GM11168 (cell line): Measurements from ENCODE around the gene EIF2S2.

Source experiments
- in situ Hi-C: fragments of 300-500 bp; cut with MboI; formaldehyde crosslinking; loops from one replicate; pipeline ENCODE4 v1.12.0; 2022; ENCODE audit warnings: low sequenced_read_pairs; ENCODE audit not compliant: unreplicated experiment

The EIF2S2 gene

GRCh38 chr20:34091637-34092200, 20.3 kb downstream of the EIF2S2 start:
- in situ Hi-C loops, result no loop called here

- in situ Hi-C loops, result no loop called here
Measured at GRCh38 chr20:34090645-34091044, 21.4 kb downstream of the EIF2S2 start.

GRCh38 chr20:34089655-34090345, 22.2 kb downstream of the EIF2S2 start:
- in situ Hi-C loops, result no loop called here

- in situ Hi-C loops, result no loop called here
Measured at GRCh38 chr20:34089175-34089479, 22.9 kb downstream of the EIF2S2 start.

GRCh38 chr20:34088305-34089174, 23.5 kb downstream of the EIF2S2 start:
- in situ Hi-C loops, result no loop called here

- in situ Hi-C loops, result no loop called here
Measured at GRCh38 chr20:34085544-34086040, 26.5 kb downstream of the EIF2S2 start.

- in situ Hi-C loops, result no loop called here
Measured at GRCh38 chr20:34084227-34084923, 27.7 kb downstream of the EIF2S2 start.

GRCh38 chr20:34083781-34084180, 28.3 kb downstream of the EIF2S2 start:
- in situ Hi-C loops, result no loop called here

- in situ Hi-C loops, result no loop called here
Measured at GRCh38 chr20:34083137-34083536, 28.9 kb downstream of the EIF2S2 start.

- in situ Hi-C loops, result no loop called here
Measured at GRCh38 chr20:34082232-34082887, 29.7 kb downstream of the EIF2S2 start.

- in situ Hi-C loops, result no loop called here
Measured at GRCh38 chr20:34079818-34080217, 32.2 kb downstream of the EIF2S2 start.

GRCh38 chr20:34078540-34078939, 33.5 kb downstream of the EIF2S2 start:
- in situ Hi-C loops, result no loop called here

- in situ Hi-C loops, result no loop called here
Measured at GRCh38 chr20:34076952-34077351, 35.1 kb downstream of the EIF2S2 start.

- in situ Hi-C loops, result no loop called here
Measured at GRCh38 chr20:34075647-34076046, 36.4 kb downstream of the EIF2S2 start.

- in situ Hi-C loops, result no loop called here
Measured at GRCh38 chr20:34074101-34074760, 37.8 kb downstream of the EIF2S2 start.

GRCh38 chr20:34072778-34073177, 39.3 kb downstream of the EIF2S2 start:
- in situ Hi-C loops, result no loop called here

GRCh38 chr20:34072076-34072475, 40.0 kb downstream of the EIF2S2 start:
- in situ Hi-C loops, result no loop called here

GRCh38 chr20:34070859-34071258, 41.2 kb downstream of the EIF2S2 start:
- in situ Hi-C loops, result no loop called here

- in situ Hi-C loops, result no loop called here
Measured at GRCh38 chr20:34070079-34070439, 42.0 kb downstream of the EIF2S2 start.
